Lung microvascular endothelial cell (primary cell): ENCODE results near the gene TMEM191B. TPM values are rescaled to one million over a fixed set of nuclear protein-coding genes. Genes with fewer than 3 reads are reported as not detected.
"Not testable (repeated sequence)": the region's sequence is repeated elsewhere in the genome, so short reads cannot be mapped to it uniquely, and the experiment has no call there.

Experiments
- DNase-seq, 2 donors: peaks; one replicate each; pipeline versions ENCODE4 v3.0.0 to v3.0.0-alpha.2; 2010; ENCODE audit warnings: low read depth in 2 of 2
- total RNA-seq: library from RNA; depleted of rRNA; stranded (reverse); fragments of >200 nt; gene quantifications from 2 replicates; pipeline ENCODE4 v1.2.1, GENCODE V29; 2014

Gene TMEM191B
- 0.44 TPM in 1 of 2 replicates, not detected in the other for total RNA-seq

DNA sequence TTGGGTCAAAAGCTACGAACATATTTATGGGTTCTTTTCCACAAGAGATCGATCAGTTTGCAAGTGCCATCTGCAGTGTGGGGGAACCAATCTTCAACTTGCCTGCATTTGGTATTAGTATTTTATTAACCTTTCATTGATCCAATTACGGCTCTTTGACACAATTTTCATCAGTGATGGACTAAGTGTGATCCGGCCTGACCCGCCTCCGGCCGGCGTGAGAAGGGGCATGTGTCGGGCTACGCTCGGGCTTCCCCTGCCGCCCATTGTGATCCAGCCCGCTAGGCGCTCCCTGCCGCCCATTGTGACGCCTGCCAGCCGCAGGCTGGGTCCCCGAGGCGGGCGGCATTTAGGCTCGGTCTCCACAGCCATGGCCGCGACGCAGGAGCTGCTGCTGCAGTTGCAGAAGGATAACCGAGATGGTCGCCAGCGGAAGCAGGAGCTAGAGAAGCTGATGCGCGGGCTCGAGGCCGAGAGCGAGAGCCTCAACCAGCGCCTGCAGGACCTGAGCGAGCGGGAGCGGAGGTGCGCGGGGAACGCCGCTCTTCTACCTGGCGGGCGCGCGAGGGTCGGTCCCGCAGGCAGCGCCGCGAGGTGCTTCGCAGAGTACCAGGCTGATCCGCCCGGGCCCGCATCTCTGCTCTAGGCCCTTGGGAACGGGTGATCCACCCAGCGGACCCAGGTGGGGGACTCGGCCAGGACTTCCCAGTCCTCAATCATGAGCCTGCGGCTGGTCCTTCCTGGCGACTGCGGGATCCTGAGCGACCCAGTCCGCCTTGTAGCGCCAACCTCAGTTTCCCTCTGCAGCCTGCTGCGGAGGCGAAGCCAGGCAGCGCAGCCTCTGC lies at the start of gene TMEM191B:
TSS of gene TMEM191B (plus strand) at position 51 of the 845 bp plus-strand sequence. CDS start at position 230, 179 bp downstream.
- not testable (repeated sequence) for DNase-seq

DNA sequence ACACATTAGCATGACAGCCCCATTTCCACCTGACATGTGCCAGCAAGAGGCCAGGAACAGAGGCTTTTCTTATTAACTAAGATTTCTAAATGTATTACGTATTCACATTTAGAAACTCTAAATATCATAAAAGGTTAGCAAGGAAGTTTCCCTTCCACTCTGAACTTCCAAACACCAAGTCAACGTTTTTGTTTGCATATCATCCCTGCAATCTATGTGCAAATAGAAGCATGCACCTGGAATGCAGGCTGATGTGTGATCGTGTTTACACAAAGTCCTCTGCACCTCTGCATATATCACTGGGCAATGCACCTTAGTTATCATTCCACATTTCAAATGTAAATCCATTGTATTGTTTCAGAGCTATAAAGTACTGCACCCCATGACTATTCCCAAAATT lies 31.4 kb upstream of the TMEM191B start:
- DNase-seq: not testable (repeated sequence)

- DNase-seq: not testable (repeated sequence)
Measured at GRCh38 chr22:18511327-18511726, 16.3 kb upstream of the TMEM191B start.

GRCh38 chr22:18512378-18512777 lies 15.2 kb upstream of the TMEM191B start:
- DNase-seq: not testable (repeated sequence)

DNA sequence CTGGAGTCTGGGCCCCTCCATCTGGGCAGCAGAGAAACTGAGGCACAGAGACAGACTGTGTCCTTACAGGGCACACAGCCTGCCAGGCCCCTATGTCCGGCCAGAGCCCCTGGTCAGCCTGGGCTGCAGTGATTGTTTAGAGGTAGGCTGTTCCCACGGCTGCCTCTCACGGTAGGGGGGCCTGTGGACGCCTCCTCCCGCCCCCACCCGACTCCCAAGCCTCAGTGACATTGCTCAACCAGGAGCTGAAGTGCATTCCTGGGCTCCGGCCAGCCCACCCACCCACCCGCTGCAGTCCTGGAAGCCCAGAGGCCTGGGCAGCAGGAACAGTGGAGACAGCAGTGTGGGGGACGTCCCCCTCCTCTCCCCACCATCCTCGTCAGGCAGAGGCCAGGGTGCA lies 14.1 kb upstream of the TMEM191B start:
- not testable (repeated sequence) for DNase-seq

- DNase-seq: not testable (repeated sequence)
Measured at GRCh38 chr22:18518061-18518460, 9.5 kb upstream of the TMEM191B start, which contains the start of gene GGTLC3. Gene GGTLC3 (minus strand): TSS chr22:18518161. CDS start chr22:18517897, 264 bp downstream.

- not testable (repeated sequence) for DNase-seq
Measured at GRCh38 chr22:18522762-18523161, 4.8 kb upstream of the TMEM191B start.

DNA sequence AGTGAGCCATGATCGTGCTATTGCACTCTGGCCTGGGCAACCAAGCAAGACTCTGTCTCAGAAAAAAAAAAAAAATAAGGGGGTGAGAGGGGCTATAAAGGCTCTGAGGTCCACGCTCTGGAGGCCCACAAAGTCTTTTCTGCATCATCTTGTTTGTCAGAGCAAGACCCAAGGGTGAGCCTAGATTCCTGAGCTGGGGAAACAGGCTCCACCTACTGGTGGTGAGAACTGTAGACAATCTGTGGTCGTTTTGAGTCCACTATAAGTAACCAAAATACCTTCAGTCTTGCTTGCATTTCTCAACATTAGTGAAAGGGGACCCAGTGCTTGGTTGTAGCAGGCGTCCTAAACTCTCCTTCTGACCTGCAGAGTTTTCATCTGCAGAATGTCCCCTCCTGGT lies 4.3 kb upstream of the TMEM191B start:
- not testable (repeated sequence) for DNase-seq

DNA sequence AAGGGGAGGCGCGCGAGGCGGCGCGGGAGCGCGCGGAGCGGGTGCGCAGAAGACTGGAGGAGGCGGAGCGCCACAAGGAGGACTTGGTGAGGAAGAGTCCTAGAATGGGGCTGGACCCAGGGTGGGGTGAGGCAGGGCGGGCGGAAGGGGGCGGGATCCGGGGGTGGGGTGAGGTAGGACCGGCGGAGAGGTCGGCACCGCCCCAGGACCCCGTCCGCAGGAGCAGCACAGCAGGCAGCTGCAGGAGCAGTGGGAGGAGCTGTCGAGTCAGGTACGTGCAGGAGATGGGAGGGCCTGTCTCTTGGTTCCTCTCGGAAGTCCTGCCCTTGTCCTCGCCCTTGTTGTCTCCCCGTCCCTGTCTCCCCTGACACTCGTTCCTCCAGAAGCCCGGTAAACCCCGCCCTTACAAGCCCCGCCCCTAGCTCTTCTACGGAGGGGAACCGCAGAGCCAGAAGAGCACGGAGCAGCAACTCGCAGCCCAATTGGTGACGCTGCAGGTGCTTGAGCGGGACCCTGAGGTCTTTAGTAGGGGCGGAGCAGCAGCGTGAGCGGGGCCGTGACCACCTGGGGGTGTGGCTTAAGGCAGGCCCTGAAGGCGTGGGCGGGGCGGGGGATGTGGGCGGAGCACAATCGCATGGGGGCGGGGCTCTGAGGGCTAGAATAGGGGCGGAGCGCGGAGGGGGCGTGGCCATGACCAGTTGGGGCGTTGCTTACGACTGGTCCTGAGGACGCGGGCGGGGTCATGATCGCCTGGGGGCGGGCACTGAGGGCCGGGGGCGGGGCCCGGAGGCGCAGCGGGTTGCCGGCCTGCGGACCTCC lies 1.2 kb downstream of the TMEM191B start:
- peak; percentile 67 to 76 for DNase-seq

GRCh38 chr22:18529416-18530145 lies 2.0 kb downstream of the TMEM191B start:
- not testable (repeated sequence) for DNase-seq

GRCh38 chr22:18533633-18534032 lies 6.0 kb downstream of the TMEM191B start:
- not testable (repeated sequence) for DNase-seq

DNA sequence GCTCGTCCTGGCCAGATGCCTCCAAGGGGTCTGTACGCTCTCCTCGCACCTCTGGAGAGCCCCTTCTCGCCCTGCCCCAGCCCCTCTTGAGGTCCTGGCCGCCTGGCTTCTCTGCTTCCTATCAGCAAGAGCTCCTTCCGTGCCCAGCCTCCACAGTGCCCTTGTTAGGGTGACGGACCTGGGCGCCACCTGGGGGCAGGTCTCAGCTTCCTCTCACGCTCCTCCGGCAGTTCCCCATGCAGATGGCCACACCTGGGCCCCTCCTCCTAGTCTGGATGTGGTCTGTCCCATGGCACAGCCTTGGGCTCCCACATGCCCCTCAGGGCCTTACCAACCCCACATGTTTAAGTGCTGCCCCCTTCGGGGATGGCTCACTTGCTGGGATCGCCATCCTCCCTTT lies 6.7 kb downstream of the TMEM191B start:
- not testable (repeated sequence) for DNase-seq

DNA sequence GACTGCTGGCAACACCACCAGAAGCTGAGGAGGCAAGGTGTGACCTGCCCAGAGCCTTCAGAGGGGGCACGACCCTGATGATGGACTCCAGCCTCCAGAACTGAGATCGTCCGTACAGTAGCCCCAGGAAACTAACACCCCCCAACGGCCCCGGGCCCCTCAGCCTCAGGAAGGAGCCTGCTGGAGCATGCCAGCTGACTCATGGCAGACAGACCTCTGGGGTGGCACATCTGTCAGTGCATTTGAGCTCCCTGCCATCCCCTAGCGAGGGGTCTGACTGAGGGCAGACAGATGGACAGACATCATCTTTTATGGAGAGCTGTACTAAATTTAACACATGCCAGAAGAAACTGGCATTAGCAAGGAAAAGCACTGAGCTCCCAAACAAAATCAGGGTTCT lies 12.4 kb downstream of the TMEM191B start:
- not testable (repeated sequence) for DNase-seq

DNA sequence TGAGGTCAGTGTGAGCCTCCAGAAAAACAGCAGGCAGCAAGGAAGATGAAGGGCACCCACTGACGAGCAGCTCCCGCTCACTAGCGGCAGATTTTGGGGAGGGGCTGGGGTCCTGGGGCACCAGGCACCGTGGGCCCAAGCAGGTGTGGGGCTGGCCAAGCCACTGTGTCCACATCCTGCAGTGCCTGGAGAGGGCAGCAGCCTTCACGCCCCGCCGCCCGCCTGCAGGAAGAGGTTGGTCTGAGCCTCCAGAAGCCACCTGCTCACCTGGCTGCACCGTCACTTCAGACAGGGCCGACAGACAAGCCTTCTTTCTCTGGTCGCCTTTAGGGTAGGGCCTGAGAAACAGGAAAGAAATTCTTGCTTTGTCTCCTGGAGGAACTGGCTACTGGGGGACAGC lies 15.8 kb downstream of the TMEM191B start:
- not testable (repeated sequence) for DNase-seq

DNA sequence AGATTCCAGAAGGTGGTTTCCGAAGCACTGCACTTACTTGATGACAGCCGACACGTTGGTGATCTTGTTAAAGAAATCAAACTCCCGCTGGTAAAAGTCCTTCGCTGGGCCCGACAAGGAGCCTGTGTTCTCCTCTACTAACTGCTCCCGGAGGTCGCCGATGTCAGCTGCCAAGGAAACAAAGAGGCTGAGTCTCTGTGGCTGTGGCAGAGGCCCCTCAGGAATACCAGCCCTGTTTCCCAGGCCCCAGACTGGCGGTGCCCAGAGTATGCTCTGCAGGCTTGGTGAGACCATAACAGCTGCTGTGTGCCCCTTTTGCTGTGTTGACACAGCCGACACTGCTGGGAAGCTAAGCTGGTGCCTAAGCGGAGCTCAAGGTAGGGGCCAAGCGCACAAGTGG lies 17.0 kb downstream of the TMEM191B start:
- not testable (repeated sequence) for DNase-seq

DNA sequence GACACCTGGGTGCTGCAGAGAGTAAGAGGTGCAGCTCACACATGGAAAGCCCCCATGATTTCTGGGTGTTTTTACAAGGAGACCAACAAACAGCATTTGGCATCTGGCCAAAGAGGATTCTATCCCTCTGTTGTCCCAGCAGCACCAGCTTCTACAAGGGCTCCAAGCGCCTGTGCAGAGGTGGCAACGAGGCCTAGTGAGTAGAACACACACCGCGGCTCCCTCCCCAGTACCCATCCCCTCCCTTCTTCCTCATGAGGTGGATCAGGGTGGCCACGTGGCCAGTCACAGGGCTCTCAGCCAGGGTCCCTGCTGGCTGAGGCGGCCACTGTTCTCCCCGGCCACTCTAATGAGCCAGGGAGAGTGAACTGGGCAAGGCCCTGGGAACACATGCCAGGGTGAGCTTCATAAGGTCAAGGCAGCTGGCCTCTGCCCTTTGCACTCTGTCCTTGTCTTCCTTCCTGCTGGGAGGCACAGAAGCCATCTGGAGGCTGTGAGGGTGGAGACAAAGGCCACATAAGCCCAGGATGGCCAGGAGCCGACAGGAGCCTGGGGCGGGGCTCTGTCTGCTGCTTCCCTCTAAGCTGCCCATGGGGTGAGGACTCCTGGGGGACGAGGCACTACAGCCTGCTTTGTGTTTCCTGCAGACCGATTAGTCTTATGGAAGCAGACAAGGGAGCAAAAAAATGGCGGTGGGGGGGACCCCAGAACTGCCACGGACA lies 22.0 kb downstream of the TMEM191B start:
- DNase-seq: not testable (repeated sequence)

DNA sequence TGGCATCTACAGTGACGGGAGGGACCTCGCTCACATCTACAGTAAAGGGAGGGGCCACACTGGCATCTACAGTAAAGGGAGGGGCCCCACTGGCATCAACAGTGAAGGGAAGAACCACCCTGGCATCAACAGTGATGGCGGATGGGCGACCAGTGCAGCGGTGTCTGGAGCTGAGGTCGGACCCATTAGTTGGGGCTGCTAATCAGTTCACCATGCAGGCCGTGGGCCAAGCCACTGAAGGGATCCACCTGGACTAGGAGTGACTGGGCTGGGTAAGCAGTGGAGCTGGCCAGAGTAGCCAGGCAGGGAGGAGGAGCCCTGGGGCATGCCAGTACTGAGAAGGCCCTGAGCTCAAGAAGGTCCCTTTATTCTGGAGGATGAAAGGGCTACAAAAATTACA lies 23.4 kb downstream of the TMEM191B start:
- not testable (repeated sequence) for DNase-seq

DNA sequence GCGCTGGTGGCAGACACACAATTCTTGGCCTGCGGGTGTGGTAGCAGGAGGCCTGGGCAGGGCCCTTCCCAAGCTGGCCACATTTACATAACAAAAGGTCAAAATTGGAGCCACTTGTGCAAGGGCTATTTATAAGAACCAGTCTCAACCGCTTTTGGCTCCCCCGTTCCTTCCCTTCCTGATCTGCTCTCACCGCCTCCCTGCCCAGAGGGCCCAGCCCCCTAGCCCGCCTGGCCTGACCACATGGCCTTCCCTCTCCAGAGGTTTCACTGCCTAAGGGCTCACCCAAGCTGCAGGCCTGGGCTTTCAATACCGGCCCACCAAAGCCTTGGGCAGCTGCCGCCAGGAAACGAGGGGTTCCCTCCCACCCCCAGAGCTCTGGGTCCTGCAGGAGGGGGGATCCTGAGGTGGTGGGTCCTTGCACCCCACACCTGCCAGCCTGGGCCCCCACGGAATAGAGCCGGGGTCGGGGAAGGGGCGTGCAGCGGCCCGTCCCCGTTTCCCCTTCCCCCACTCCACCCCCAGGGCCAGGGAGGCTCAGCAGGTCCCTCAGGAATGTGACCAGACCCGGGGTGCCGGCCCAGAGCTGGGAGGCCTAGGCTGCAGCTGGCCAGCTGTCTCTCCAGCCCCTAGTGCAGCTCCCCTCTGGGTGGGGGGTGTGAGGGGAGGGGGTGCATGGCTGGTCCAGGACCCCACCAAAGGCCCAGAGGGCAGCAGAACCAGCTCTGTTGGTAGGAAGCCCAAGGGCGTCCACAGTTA lies 25.4 kb downstream of the TMEM191B start:
- DNase-seq: not testable (repeated sequence)

DNA sequence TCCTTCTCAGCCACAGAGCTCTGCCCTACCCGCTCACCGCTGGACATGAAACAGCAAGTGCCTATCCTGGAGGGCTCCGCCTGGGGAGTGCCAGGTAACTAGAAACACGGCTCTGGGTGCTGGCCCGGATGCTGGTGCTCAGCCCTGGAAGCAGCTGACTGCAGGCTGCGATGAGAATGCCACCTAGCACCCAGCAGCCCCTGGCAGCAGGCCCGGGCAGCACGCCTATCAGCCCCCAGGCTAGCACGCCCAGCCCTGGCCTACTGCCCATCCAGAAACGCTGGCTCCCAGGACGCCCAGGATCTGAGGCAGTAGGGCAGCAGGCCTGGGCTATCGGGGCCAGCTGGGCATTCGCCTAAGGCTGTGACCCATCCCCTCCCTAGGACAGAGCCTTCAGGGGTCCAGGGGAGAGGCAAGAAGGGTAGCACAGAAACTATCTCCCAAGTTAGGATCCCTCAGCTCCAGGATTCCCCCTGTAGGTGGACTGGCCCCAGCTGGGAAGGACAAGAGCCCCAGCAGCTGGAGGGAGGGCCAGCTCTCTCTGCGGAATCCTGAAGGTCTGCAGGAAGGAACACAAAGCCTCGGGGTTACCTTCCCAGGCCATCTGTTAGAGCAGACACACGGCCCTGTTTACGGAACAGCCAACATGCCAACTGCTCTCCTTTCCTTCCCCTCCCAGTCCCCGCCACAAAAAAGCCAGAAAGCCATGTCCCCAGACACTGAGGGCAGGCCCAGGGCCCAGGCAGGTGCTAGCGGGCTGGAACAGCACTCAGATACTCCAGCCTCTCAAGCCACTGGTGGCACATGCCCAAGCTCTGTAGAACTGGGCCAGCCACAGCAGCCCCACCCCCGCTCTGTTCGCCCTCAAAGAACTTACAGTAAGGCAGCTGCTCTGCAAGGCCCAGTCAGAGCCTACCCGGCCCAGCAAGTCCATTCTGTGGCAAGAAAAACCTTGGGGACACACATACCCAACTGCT lies 27.0 kb downstream of the TMEM191B start:
- not testable (repeated sequence) for DNase-seq
